AG04450 (cell line): ENCODE measurements around the gene CHST11. TPM values are rescaled to one million over a fixed set of nuclear protein-coding genes. Genes with fewer than 3 reads are reported as not detected.

Experiments
- CTCF ChIA-PET: fragments of 300-600, 350-600 bp; formaldehyde crosslinking; extraction: SDS; loops from one replicate; lab custom pipeline; 2022; ENCODE audit warnings: antibody characterized with exemption, inconsistent platforms; lab: Charles Lee
- POLR2A ChIA-PET: fragments of 350-600 bp; formaldehyde crosslinking; extraction: SDS; loops from one replicate; lab custom pipeline; 2021; ENCODE audit warnings: antibody characterized with exemption, inconsistent platforms; lab: Yijun Ruan, JAX
- DNase-seq: peaks from one replicate; pipeline ENCODE4 v3.0.0-alpha.2; 2011; ENCODE audit warnings: low read depth, low spot score
- H3K27ac ChIP-seq: one replicate; pipeline ENCODE4 v1.5.1; 2012; ENCODE audit warnings: low read depth, low read length, control low read depth
- H3K27me3 ChIP-seq: one replicate; pipeline ENCODE4 v1.6.0; 2012; ENCODE audit warnings: low read length; ENCODE audit not compliant: control insufficient read depth, insufficient read depth
- H3K4me3 ChIP-seq: 2 replicates; pipeline ENCODE4 v1.5.1; 2011; ENCODE audit warnings: mild to moderate bottlenecking, low read depth, low read length, control low read depth
- H3K9me3 ChIP-seq: 2 replicates; pipeline ENCODE4 v1.5.1; 2012; ENCODE audit warnings: low read length; ENCODE audit not compliant: control insufficient read depth, insufficient read depth
- CTCF ChIP-seq: IDR thresholded peaks from 2 replicates; pipeline ENCODE4 v1.5.1; 2011; ENCODE audit warnings: low read depth, low read length, control low read depth, inconsistent platforms
- polyA plus RNA-seq: library from polyadenylated mRNA; depleted of rRNA; stranded (reverse); fragments of >200 nt; gene quantifications from 2 replicates; pipeline ENCODE4 v1.2.3, GENCODE V29; 2011; rRNA removed
- small RNA-seq: library from RNA; depleted of rRNA; stranded (forward); fragments of <200 nt; gene quantifications from one replicate; pipeline ENCODE3, GENCODE V24; 2012; ENCODE audit warnings: low read depth; ENCODE audit not compliant: insufficient read length

Gene CHST11
- polyA plus RNA-seq, 1 experiment, result 2.7 TPM

- CTCF ChIA-PET, result no interaction called here
- Histone ChIP-seq H3K27ac (no peak overlapping the region), H3K27me3 (no peaks in the 10 kb centered on the region), H3K9me3 (no peaks in the 10 kb centered on the region), H3K4me3 (no peak overlapping the region)
- POLR2A ChIA-PET, result no interaction called here
- no peak for DNase-seq
- no peak for TF ChIP-seq CTCF
Observed at GRCh38 chr12:104809706-104810385, 353.1 kb downstream of the CHST11 start.

Small RNA genes lying within 50 kb of the gene (small RNA-seq; reads per million reads assigned to genes)
- not detected for gene MIR3922

Other genes with a start within 250 kb of the CHST11 start
- gene TXNRD1, start 241.2 kb upstream of the CHST11 start, polyA plus RNA-seq, result 673 and 740 TPM in 2 replicates
- 1.8 and 2.5 TPM in 2 replicates for gene EID3, start 153.2 kb upstream of the CHST11 start, polyA plus RNA-seq